ENCODE measurements around the gene ITCH.

GRCh38 chr20:34363465-34364222 is 571 bp downstream of the ITCH start:
- TF ChIP-seq POLR2AphosphoS5 (IDR thresholded peaks at IDR 0.05; ENCODE audit: low read depth, low read length) (no peak), POLR2A (IDR thresholded peaks at IDR 0.05; ENCODE audit: low read depth, low read length) (peak; percentile 2; the same call in 1 of the 2 replicates)
